ENCODE measurements around the gene SUSD1. TPM values are rescaled to one million over a fixed set of nuclear protein-coding genes. Genes with fewer than 3 reads are reported as not detected.

SUSD1 gene
- total RNA-seq, 1 donor: 14.5 TPM

DNA sequence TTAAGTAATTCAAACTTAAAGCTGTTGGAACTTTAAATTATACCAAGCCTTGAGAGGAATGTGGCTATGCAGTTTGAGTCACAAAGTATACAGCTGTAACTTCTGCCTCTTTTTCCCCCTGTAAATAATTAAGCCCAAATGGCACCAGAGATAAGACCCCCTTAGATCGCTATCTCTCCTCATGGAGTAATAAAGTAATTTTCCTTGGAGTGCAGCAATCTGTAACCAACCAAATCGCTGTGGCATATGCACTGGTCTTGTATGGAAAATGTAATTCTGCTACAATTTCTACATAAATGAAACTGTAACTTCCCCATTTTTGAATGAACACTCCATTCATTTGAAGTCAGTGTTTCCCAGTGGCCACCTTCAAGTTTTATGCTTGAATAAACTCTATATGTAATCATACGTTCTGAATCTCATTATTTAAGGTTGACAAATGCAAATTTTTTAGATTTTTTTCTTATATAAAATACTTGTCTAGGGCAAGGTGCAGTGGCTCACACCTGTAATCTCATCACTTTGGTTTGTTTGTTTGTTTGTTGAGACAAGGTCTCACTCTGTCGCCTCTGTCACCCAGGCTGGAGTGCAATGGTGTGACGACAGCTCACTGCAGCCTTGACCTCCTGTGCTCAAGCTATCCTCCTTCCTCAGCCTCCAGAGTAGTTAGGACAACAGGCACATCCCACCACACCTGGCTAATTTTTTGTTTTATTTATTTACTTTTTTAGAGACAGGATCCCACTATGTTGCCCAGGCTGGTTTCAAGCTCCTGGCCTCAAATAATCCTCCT, 12.3 kb downstream of the SUSD1 start:
- Histone ChIP-seq H3K4me2 (ENCODE audit: insufficient read depth, low read length) (no peak overlapping the region), H2AFZ (ENCODE audit: low read length) (no peak overlapping the region), H3K27ac (ENCODE audit: low read depth, low read length) (no peak overlapping the region), H4K20me1 (ENCODE audit: insufficient read depth, low read length) (no peaks in the 10 kb centered on the region), H3K27me3 (ENCODE audit: insufficient read depth, low read length) (no peaks in the 10 kb centered on the region), H3K4me1 (ENCODE audit: insufficient read depth, low read length) (peaks cover 9% of the 10 kb centered on the region), H3K9me3 (ENCODE audit: low read depth, low read length) (no peaks in the 10 kb centered on the region), H3K4me3 (ENCODE audit: insufficient read depth, low read length) (no peak overlapping the region), H3K79me2 (ENCODE audit: insufficient read depth, low read length) (no peaks in the 10 kb centered on the region), H3K36me3 (ENCODE audit: insufficient read depth, low read length) (no peaks in the 10 kb centered on the region)
- TF ChIP-seq, protein P1, sequence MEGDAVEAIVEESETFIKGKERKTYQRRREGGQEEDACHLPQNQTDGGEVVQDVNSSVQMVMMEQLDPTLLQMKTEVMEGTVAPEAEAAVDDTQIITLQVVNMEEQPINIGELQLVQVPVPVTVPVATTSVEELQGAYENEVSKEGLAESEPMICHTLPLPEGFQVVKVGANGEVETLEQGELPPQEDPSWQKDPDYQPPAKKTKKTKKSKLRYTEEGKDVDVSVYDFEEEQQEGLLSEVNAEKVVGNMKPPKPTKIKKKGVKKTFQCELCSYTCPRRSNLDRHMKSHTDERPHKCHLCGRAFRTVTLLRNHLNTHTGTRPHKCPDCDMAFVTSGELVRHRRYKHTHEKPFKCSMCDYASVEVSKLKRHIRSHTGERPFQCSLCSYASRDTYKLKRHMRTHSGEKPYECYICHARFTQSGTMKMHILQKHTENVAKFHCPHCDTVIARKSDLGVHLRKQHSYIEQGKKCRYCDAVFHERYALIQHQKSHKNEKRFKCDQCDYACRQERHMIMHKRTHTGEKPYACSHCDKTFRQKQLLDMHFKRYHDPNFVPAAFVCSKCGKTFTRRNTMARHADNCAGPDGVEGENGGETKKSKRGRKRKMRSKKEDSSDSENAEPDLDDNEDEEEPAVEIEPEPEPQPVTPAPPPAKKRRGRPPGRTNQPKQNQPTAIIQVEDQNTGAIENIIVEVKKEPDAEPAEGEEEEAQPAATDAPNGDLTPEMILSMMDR (IDR thresholded peaks at IDR 0.05; ENCODE audit: extremely low read depth, low read depth, low read length): no peak
- DNase-seq (ENCODE audit: insufficient read length, low spot score, missing footprints): no peak

DNA sequence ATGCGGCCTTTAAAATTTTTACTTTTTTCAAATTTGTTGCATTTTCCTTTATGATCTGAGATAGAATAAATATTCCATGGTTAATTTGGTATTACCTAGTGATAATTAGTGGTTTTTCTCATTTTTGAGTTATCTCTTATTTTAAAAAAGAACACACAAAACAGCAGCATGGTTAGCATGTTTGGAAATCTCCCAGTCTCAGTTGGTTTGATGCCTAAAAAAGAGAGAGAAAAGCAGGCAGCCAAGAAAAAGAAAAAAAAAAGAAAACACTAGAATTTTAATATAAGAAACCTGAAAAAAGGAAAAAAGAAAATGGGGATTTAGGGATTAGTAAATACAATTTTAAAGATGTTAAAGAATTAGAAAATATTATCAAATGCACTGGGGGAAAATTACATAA, 15.3 kb downstream of the SUSD1 start:
- Histone ChIP-seq H3K27me3 (ENCODE audit: insufficient read depth, low read length) (no peaks in the 10 kb centered on the region), H3K4me2 (ENCODE audit: insufficient read depth, low read length) (no peak overlapping the region)

DNA sequence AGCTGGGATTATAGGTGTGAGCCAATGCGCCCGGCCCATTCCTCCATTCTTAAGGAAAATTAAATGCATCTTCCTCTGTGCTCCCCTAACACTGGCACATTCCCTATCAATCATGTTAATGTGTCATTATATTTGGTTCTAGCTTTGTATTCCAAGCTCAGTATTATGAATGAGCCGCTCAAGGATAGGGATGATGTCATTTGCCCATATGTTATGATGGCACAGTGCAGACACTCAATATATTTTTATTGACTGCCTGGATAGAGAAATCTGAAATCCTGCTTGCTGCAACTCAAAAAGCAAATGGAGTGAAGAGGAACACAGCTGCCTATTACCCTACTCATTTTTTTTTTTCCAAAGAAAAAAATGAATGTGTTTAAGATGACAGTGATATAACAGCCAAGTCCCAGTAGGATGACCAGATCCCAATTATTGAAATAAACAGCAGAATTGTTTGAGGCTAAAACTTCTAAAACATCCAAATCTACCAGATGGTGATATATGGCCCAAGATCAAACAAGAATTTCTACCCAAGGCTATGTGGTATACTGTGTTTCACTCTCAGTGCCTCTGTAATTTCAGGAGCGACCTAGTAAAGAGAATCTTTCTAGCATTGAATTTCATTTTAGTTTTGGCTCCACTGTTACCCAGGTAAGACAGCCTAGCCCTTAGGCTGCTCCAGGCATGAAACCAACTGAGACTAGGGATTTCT, 16.3 kb downstream of the SUSD1 start:
- DNase-seq (ENCODE audit: insufficient read length, low spot score, missing footprints): no peak
- TF ChIP-seq, protein P1 (IDR thresholded peaks at IDR 0.05; ENCODE audit: extremely low read depth, low read depth, low read length): no peak
- no peak overlapping the region for H3K4me3 ChIP-seq (ENCODE audit: insufficient read depth, low read length)
- no peaks in the 10 kb centered on the region for H3K79me2 ChIP-seq (ENCODE audit: insufficient read depth, low read length)
- no peaks in the 10 kb centered on the region for H3K9me3 ChIP-seq (ENCODE audit: low read depth, low read length)
- no peak overlapping the region for H3K4me2 ChIP-seq (ENCODE audit: insufficient read depth, low read length)
- no peak overlapping the region for H2AFZ ChIP-seq (ENCODE audit: low read length)
- H3K4me1 ChIP-seq (ENCODE audit: insufficient read depth, low read length): peaks cover 3% of the 10 kb centered on the region
- H3K36me3 ChIP-seq (ENCODE audit: insufficient read depth, low read length): no peaks in the 10 kb centered on the region
- H3K27me3 ChIP-seq (ENCODE audit: insufficient read depth, low read length): no peaks in the 10 kb centered on the region
- no peaks in the 10 kb centered on the region for H4K20me1 ChIP-seq (ENCODE audit: insufficient read depth, low read length)
- H3K27ac ChIP-seq (ENCODE audit: low read depth, low read length): no peak overlapping the region

More for the DNA sequence above, 15.3 kb downstream of the SUSD1 start:
- Histone ChIP-seq H3K27ac (ENCODE audit: low read depth, low read length) (no peak overlapping the region), H4K20me1 (ENCODE audit: insufficient read depth, low read length) (no peaks in the 10 kb centered on the region), H2AFZ (ENCODE audit: low read length) (no peak overlapping the region), H3K4me1 (ENCODE audit: insufficient read depth, low read length) (peaks cover 3% of the 10 kb centered on the region), H3K4me3 (ENCODE audit: insufficient read depth, low read length) (no peak overlapping the region), H3K9me3 (ENCODE audit: low read depth, low read length) (no peaks in the 10 kb centered on the region), H3K36me3 (ENCODE audit: insufficient read depth, low read length) (no peaks in the 10 kb centered on the region), H3K79me2 (ENCODE audit: insufficient read depth, low read length) (no peaks in the 10 kb centered on the region)
- TF ChIP-seq, protein P1 (IDR thresholded peaks at IDR 0.05; ENCODE audit: extremely low read depth, low read depth, low read length): no peak
- DNase-seq (ENCODE audit: insufficient read length, low spot score, missing footprints): no peak

- Histone ChIP-seq H3K36me3 (ENCODE audit: insufficient read depth, low read length) (no peaks in the 10 kb centered on the region), H3K4me1 (ENCODE audit: insufficient read depth, low read length) (peaks cover 3% of the 10 kb centered on the region), H3K79me2 (ENCODE audit: insufficient read depth, low read length) (no peaks in the 10 kb centered on the region), H3K9me3 (ENCODE audit: low read depth, low read length) (no peaks in the 10 kb centered on the region), H3K4me2 (ENCODE audit: insufficient read depth, low read length) (no peak overlapping the region), H3K4me3 (ENCODE audit: insufficient read depth, low read length) (no peak overlapping the region), H4K20me1 (ENCODE audit: insufficient read depth, low read length) (no peaks in the 10 kb centered on the region), H3K27me3 (ENCODE audit: insufficient read depth, low read length) (no peaks in the 10 kb centered on the region), H3K27ac (ENCODE audit: low read depth, low read length) (no peak overlapping the region), H2AFZ (ENCODE audit: low read length) (no peak overlapping the region)
- TF ChIP-seq, protein P1 (IDR thresholded peaks at IDR 0.05; ENCODE audit: extremely low read depth, low read depth, low read length): no peak
- DNase-seq (ENCODE audit: insufficient read length, low spot score, missing footprints): no peak
These were observed 17.1 kb downstream of the SUSD1 start for GRCh38 chr9:112157961-112158360.

Measured in osteoblast (primary cell).